ENCODE results near the gene CROCC. TPM values are rescaled to one million over a fixed set of nuclear protein-coding genes. Genes with fewer than 3 reads are reported as not detected.
"Not testable (repeated sequence)": the region's sequence is repeated elsewhere in the genome, so short reads cannot be mapped to it uniquely, and the experiment has no call there.

The CROCC gene
- total and polyA plus RNA-seq, 5 donors: 6.7 to 14.6 (median 11.5) TPM

- H3K4me3 ChIP-seq (ENCODE audit: low read length); ATAC-seq; H3K27ac ChIP-seq (ENCODE audit: low read length); H3K4me1 ChIP-seq (ENCODE audit: control insufficient read depth, insufficient read depth, low read length); H3K9me3 ChIP-seq (ENCODE audit: control insufficient read depth, low read length); H3K27me3 ChIP-seq (ENCODE audit: control insufficient read depth, insufficient read depth); DNase-seq; intact Hi-C loops (cut with DNase I): not testable (repeated sequence)
Observed at GRCh38 chr1:16898298-16898697, 23.4 kb upstream of the CROCC start.

GRCh38 chr1:16899020-16899419, 22.7 kb upstream of the CROCC start:
- H3K9me3 ChIP-seq (ENCODE audit: control insufficient read depth, low read length); ATAC-seq; H3K4me1 ChIP-seq (ENCODE audit: control insufficient read depth, insufficient read depth, low read length); H3K4me3 ChIP-seq (ENCODE audit: low read length); H3K27ac ChIP-seq (ENCODE audit: low read length); DNase-seq; H3K27me3 ChIP-seq (ENCODE audit: control insufficient read depth, insufficient read depth); intact Hi-C loops (cut with DNase I): not testable (repeated sequence)
- WGBS: 84% methylated on average over 2 of the region's 2 CpGs

GRCh38 chr1:16900751-16901150, 21.0 kb upstream of the CROCC start:
- H3K4me3 ChIP-seq (ENCODE audit: low read length): no peak overlapping the region
- WGBS: 84% methylated on average over 2 of the region's 2 CpGs
- no peaks in the 10 kb centered on the region for H3K9me3 ChIP-seq (ENCODE audit: control insufficient read depth, low read length)
- no peaks in the 10 kb centered on the region for H3K27me3 ChIP-seq (ENCODE audit: control insufficient read depth, insufficient read depth)
- intact Hi-C loops (cut with DNase I): no loop called here
- no peak overlapping the region for H3K27ac ChIP-seq (ENCODE audit: low read length)
- ATAC-seq (no peak), DNase-seq (no peak)
- no peaks in the 10 kb centered on the region for H3K4me1 ChIP-seq (ENCODE audit: control insufficient read depth, insufficient read depth, low read length)

- DNase-seq; H3K27me3 ChIP-seq (ENCODE audit: control insufficient read depth, insufficient read depth); H3K27ac ChIP-seq (ENCODE audit: low read length); H3K4me3 ChIP-seq (ENCODE audit: low read length); H3K9me3 ChIP-seq (ENCODE audit: control insufficient read depth, low read length); ATAC-seq; intact Hi-C loops (cut with DNase I); H3K4me1 ChIP-seq (ENCODE audit: control insufficient read depth, insufficient read depth, low read length): not testable (repeated sequence)
- WGBS: 75% methylated on average over 2 of the region's 2 CpGs
Observed at GRCh38 chr1:16901371-16901770, 20.4 kb upstream of the CROCC start.

GRCh38 chr1:16903054-16903453, 18.7 kb upstream of the CROCC start:
- intact Hi-C loops (cut with DNase I): no loop called here
- Histone ChIP-seq H3K27ac (ENCODE audit: low read length) (peak overlapping the region; percentile 35), H3K4me3 (ENCODE audit: low read length) (no peak overlapping the region), H3K27me3 (ENCODE audit: control insufficient read depth, insufficient read depth) (no peaks in the 10 kb centered on the region), H3K9me3 (ENCODE audit: control insufficient read depth, low read length) (peaks cover 2% of the 10 kb centered on the region), H3K4me1 (ENCODE audit: control insufficient read depth, insufficient read depth, low read length) (no peaks in the 10 kb centered on the region)
- ATAC-seq: no peak
- DNase-seq: no peak
- 73% methylated on average over 2 of the region's 2 CpGs for WGBS

GRCh38 chr1:16903458-16903796, 18.3 kb upstream of the CROCC start:
- H3K4me3 ChIP-seq (ENCODE audit: low read length): peak overlapping the region; percentile 67
- intact Hi-C loops (cut with DNase I): no loop called here

GRCh38 chr1:16904560-16905109, 17.1 kb upstream of the CROCC start:
- DNase-seq (peak; percentile 98 to 99 (median 99)), ATAC-seq (peak; percentile 100)
- peak overlapping the region; percentile 67 for H3K4me3 ChIP-seq (ENCODE audit: low read length)

More at GRCh38 chr1:16903458-16903796, 18.3 kb upstream of the CROCC start:
- ATAC-seq: no peak
- Histone ChIP-seq H3K27ac (ENCODE audit: low read length) (no peak overlapping the region), H3K27me3 (ENCODE audit: control insufficient read depth, insufficient read depth) (no peaks in the 10 kb centered on the region), H3K4me1 (ENCODE audit: control insufficient read depth, insufficient read depth, low read length) (no peaks in the 10 kb centered on the region), H3K9me3 (ENCODE audit: control insufficient read depth, low read length) (peaks cover 2% of the 10 kb centered on the region)
- DNase-seq: no peak

GRCh38 chr1:16905110-16905867, 16.4 kb upstream of the CROCC start:
- H3K27ac ChIP-seq (ENCODE audit: low read length): peak overlapping the region; percentile 100
- H3K27me3 ChIP-seq (ENCODE audit: control insufficient read depth, insufficient read depth): no peaks in the 10 kb centered on the region
- 8% methylated on average over 12 of the region's 12 CpGs for WGBS
- DNase-seq (no peak), ATAC-seq (peak; percentile 90 to 91)
- intact Hi-C loops (cut with DNase I): no loop called here
- peak overlapping the region; percentile 33 for H3K4me3 ChIP-seq (ENCODE audit: low read length)
- no peaks in the 10 kb centered on the region for H3K4me1 ChIP-seq (ENCODE audit: control insufficient read depth, insufficient read depth, low read length)
- H3K9me3 ChIP-seq (ENCODE audit: control insufficient read depth, low read length): peaks cover 2% of the 10 kb centered on the region

More at GRCh38 chr1:16904560-16905109, 17.1 kb upstream of the CROCC start:
- H3K9me3 ChIP-seq (ENCODE audit: control insufficient read depth, low read length): peaks cover 2% of the 10 kb centered on the region
- H3K27ac ChIP-seq (ENCODE audit: low read length): peak overlapping the region; percentile 100
- no peaks in the 10 kb centered on the region for H3K4me1 ChIP-seq (ENCODE audit: control insufficient read depth, insufficient read depth, low read length)
- H3K27me3 ChIP-seq (ENCODE audit: control insufficient read depth, insufficient read depth): no peaks in the 10 kb centered on the region
- intact Hi-C loops (cut with DNase I): no loop called here
- WGBS: under 1% methylated on average over 27 of the region's 27 CpGs

GRCh38 chr1:16905868-16906702, 15.6 kb upstream of the CROCC start:
- no peak for ATAC-seq
- intact Hi-C loops (cut with DNase I): no loop called here

GRCh38 chr1:16906873-16907272, 14.9 kb upstream of the CROCC start:
- intact Hi-C loops (cut with DNase I): no loop called here
- DNase-seq (no peak), ATAC-seq (no peak)
- 90% methylated on average over 4 of the region's 4 CpGs for WGBS
- no peaks in the 10 kb centered on the region for H3K4me1 ChIP-seq (ENCODE audit: control insufficient read depth, insufficient read depth, low read length)
- no peak overlapping the region for H3K4me3 ChIP-seq (ENCODE audit: low read length)
- H3K27ac ChIP-seq (ENCODE audit: low read length): no peak overlapping the region
- no peaks in the 10 kb centered on the region for H3K27me3 ChIP-seq (ENCODE audit: control insufficient read depth, insufficient read depth)
- H3K9me3 ChIP-seq (ENCODE audit: control insufficient read depth, low read length): peaks cover 2% of the 10 kb centered on the region

More at GRCh38 chr1:16905868-16906702, 15.6 kb upstream of the CROCC start:
- no peaks in the 10 kb centered on the region for H3K27me3 ChIP-seq (ENCODE audit: control insufficient read depth, insufficient read depth)
- H3K27ac ChIP-seq (ENCODE audit: low read length): no peak overlapping the region
- H3K9me3 ChIP-seq (ENCODE audit: control insufficient read depth, low read length): peaks cover 2% of the 10 kb centered on the region
- no peaks in the 10 kb centered on the region for H3K4me1 ChIP-seq (ENCODE audit: control insufficient read depth, insufficient read depth, low read length)
- 89% methylated on average over 11 of the region's 11 CpGs for WGBS
- no peak overlapping the region for H3K4me3 ChIP-seq (ENCODE audit: low read length)
- peak in 1 of 3 donors; percentile 31 for DNase-seq

All from right cardiac atrium (tissue), 5 donors.